ENCODE measurements around the gene NELL1.

Gene NELL1

GRCh38 chr11:21564833-21565682 lies 895.7 kb downstream of the NELL1 start:
- DNase-seq (ENCODE audit: low read depth), result no peak

- no peak for DNase-seq (ENCODE audit: low read depth)
Observed at GRCh38 chr11:21566521-21567117, 897.2 kb downstream of the NELL1 start.

- DNase-seq (ENCODE audit: low read depth), result no peak
Observed at GRCh38 chr11:21567645-21568290, 898.4 kb downstream of the NELL1 start.

- no peak for DNase-seq (ENCODE audit: low read depth)
Observed at GRCh38 chr11:21572210-21572609, 902.8 kb downstream of the NELL1 start.

GRCh38 chr11:21582791-21583190 lies 913.4 kb downstream of the NELL1 start:
- DNase-seq (ENCODE audit: low read depth), result no peak

GRCh38 chr11:21588754-21589153 lies 919.4 kb downstream of the NELL1 start:
- DNase-seq (ENCODE audit: low read depth), result no peak

- no peak for DNase-seq (ENCODE audit: low read depth)
Observed at GRCh38 chr11:21602699-21603098, 933.3 kb downstream of the NELL1 start.

GRCh38 chr11:21603886-21604285 lies 934.5 kb downstream of the NELL1 start:
- no peak for DNase-seq (ENCODE audit: low read depth)

- no peak for DNase-seq (ENCODE audit: low read depth)
Observed at GRCh38 chr11:21604564-21604963, 935.2 kb downstream of the NELL1 start.

GRCh38 chr11:21612326-21612725 lies 942.9 kb downstream of the NELL1 start:
- DNase-seq (ENCODE audit: low read depth), result no peak

- DNase-seq (ENCODE audit: low read depth), result no peak
Observed at GRCh38 chr11:21614961-21615360, 945.6 kb downstream of the NELL1 start.

- DNase-seq (ENCODE audit: low read depth), result no peak
Observed at GRCh38 chr11:21615955-21616371, 946.6 kb downstream of the NELL1 start.

- DNase-seq (ENCODE audit: low read depth), result no peak
Observed at GRCh38 chr11:21622566-21622965, 953.2 kb downstream of the NELL1 start.

GRCh38 chr11:21622995-21623394 lies 953.6 kb downstream of the NELL1 start:
- no peak for DNase-seq (ENCODE audit: low read depth)

Measured in activated T-cell treated with anti-CD3 and anti-CD28 coated beads for 24 hours (primary cell).